Endothelial cell of umbilical vein (primary cell): Measurements from ENCODE around the gene HHIPL2. TPM values are rescaled to one million over a fixed set of nuclear protein-coding genes. Genes with fewer than 3 reads are reported as not detected.

Experiments
- BruUV-seq: library from RNA; stranded (reverse); fragments of 400-500 nt; replicated peaks from 2 replicates; lab custom pipeline; 2021; lab: Mats Ljungman, UMichigan
- CTCF ChIA-PET: fragments of 300-600, 350-600 bp; sonication (Branson Sonifier 250); formaldehyde crosslinking; loops from one replicate; lab custom pipeline; 2021; ENCODE audit warnings: antibody characterized with exemption, inconsistent platforms; lab: Charles Lee
- POLR2A ChIA-PET: fragments of 300-600, 350-600 bp; sonication (Branson Sonifier 250); formaldehyde crosslinking; loops from one replicate; lab custom pipeline; 2021; ENCODE audit warnings: antibody characterized with exemption, inconsistent platforms; lab: Charles Lee
- DNase-seq: peaks from one replicate; pipeline ENCODE4 v3.0.0-alpha.2; 2011; ENCODE audit warnings: low read depth, low spot score
- FAIRE-seq: peaks from 2 replicates; lab custom pipeline; 2011; peaks lifted over from hg19 to GRCh38; lab: Jason Lieb, UNC
- H2AFZ ChIP-seq: 2 replicates; pipeline ENCODE4 v1.6.0; 2012; ENCODE audit warnings: low read depth, low read length, control low read depth, inconsistent platforms
- H3K27ac ChIP-seq: 2 replicates; pipeline ENCODE4 v1.5.1; 2011; ENCODE audit warnings: low read depth, mild to moderate bottlenecking, control low read depth, low read length, moderate library complexity; ENCODE audit not compliant: insufficient read depth
- H3K27me3 ChIP-seq, 2 experiments: 2 replicates each; pipeline versions ENCODE4 v1.6.0 to v1.6.1; 2011; ENCODE audit warnings: low read length in 2 of 2, mixed read lengths in 1 of 2; ENCODE audit not compliant: control insufficient read depth in 2 of 2, insufficient read depth in 2 of 2
- H3K36me3 ChIP-seq, 2 experiments: 2 replicates in 1 of 2; 3 replicates in 1 of 2; pipeline ENCODE4 v1.5.1; 2011; ENCODE audit warnings: low read length in 2 of 2, mild to moderate bottlenecking in 1 of 2, moderate library complexity in 1 of 2; ENCODE audit not compliant: control insufficient read depth in 2 of 2, insufficient read depth in 2 of 2; ENCODE audit errors: extremely low read depth in 1 of 2
- H3K4me1 ChIP-seq: 3 replicates; pipeline ENCODE4 v1.5.1; 2011; ENCODE audit warnings: mild to moderate bottlenecking, low read length; ENCODE audit not compliant: control insufficient read depth, insufficient read depth; ENCODE audit errors: extremely low read depth
- H3K4me2 ChIP-seq: 2 replicates; pipeline ENCODE4 v1.6.1; 2011; ENCODE audit warnings: low read length, control low read depth, mixed read lengths; ENCODE audit not compliant: insufficient read depth
- H3K4me3 ChIP-seq, 3 experiments: fragments of 200-600 bp in 1 of 3; sonication (generic), shearing (Covaris generic) in 1 of 3; replicated peaks in 1 of 3; 2 replicates each; pipeline ENCODE4 v1.5.1; 2011 to 2016; ENCODE audit warnings: control low read depth in 3 of 3, low read length in 3 of 3, mild to moderate bottlenecking in 2 of 3, inconsistent platforms in 1 of 3, low read depth in 1 of 3, moderate library complexity in 1 of 3; ENCODE audit not compliant: insufficient read depth in 1 of 3
- H3K79me2 ChIP-seq: 2 replicates; pipeline ENCODE4 v1.6.0; 2012; ENCODE audit warnings: low read length, inconsistent platforms; ENCODE audit not compliant: control insufficient read depth, insufficient read depth
- H3K9ac ChIP-seq: replicated peaks from 2 replicates; pipeline ENCODE3; 2011; ENCODE audit warnings: low read length, control low read depth; ENCODE audit not compliant: insufficient read depth; ENCODE audit errors: extremely low read depth
- H3K9me1 ChIP-seq: replicated peaks from 3 replicates; pipeline ENCODE4 v1.6.0; 2011; ENCODE audit warnings: mild to moderate bottlenecking, low read length; ENCODE audit not compliant: control insufficient read depth, insufficient read depth; ENCODE audit errors: extremely low read depth
- H3K9me3 ChIP-seq: replicated peaks from 2 replicates; pipeline ENCODE4 v1.5.1; 2012; ENCODE audit warnings: low read length, inconsistent platforms; ENCODE audit not compliant: control insufficient read depth, insufficient read depth
- H4K20me1 ChIP-seq: replicated peaks from 2 replicates; pipeline ENCODE3; 2011; ENCODE audit warnings: mild to moderate bottlenecking, low read length; ENCODE audit not compliant: control insufficient read depth, insufficient read depth; ENCODE audit errors: extremely low read depth
- CTCF ChIP-seq, 2 donors: IDR thresholded peaks; 1 replicate in 1 of 2; 2 replicates in 1 of 2; pipeline ENCODE4 v1.5.1; 2011; ENCODE audit warnings: low read length in 2 of 2, mild to moderate bottlenecking in 2 of 2, moderate library complexity in 2 of 2, control low read depth in 1 of 2, inconsistent platforms in 1 of 2, low read depth in 1 of 2; ENCODE audit not compliant: insufficient read depth in 1 of 2; ENCODE audit errors: extremely low read depth in 1 of 2
- EZH2 ChIP-seq: IDR thresholded peaks from 2 replicates; pipeline ENCODE4 v1.6.1; 2012; ENCODE audit warnings: borderline replicate concordance, low read depth, mild to moderate bottlenecking, moderate library complexity, low read length, inconsistent platforms; ENCODE audit not compliant: severe bottlenecking
- FOS ChIP-seq: IDR thresholded peaks from 2 replicates; pipeline ENCODE4 v1.6.1; 2011; ENCODE audit warnings: mild to moderate bottlenecking, low read length, moderate library complexity, borderline replicate concordance; ENCODE audit not compliant: insufficient read depth
- GATA2 ChIP-seq: IDR thresholded peaks from 2 replicates; pipeline ENCODE4 v1.7.0; 2011; ENCODE audit warnings: low read depth, mild to moderate bottlenecking, moderate library complexity, mixed read lengths, low read length; ENCODE audit not compliant: insufficient read length, insufficient read depth
- JUN ChIP-seq: IDR thresholded peaks from 2 replicates; pipeline ENCODE4 v1.6.1; 2011; ENCODE audit warnings: borderline replicate concordance, low read depth; ENCODE audit not compliant: insufficient read length, insufficient read depth
- MYC ChIP-seq: IDR thresholded peaks from one replicate; pipeline ENCODE4 v1.6.1; 2011; ENCODE audit warnings: mild to moderate bottlenecking, low read depth, low read length
- POLR2A ChIP-seq: IDR thresholded peaks from 2 replicates; pipeline ENCODE4 v1.6.1; 2012; ENCODE audit warnings: low read depth, mild to moderate bottlenecking, control low read depth, low read length
- POLR2AphosphoS5 ChIP-seq: IDR thresholded peaks from 2 replicates; pipeline ENCODE4 v1.6.1; 2012; ENCODE audit warnings: low read depth, mild to moderate bottlenecking, control low read depth, low read length, moderate library complexity; ENCODE audit not compliant: insufficient read depth
- dilution Hi-C: fragments of 300-500 bp; cut with MboI; formaldehyde crosslinking; loops from one replicate; pipeline ENCODE4 v1.15.0; 2019; ENCODE audit warnings: low sequenced_read_pairs; ENCODE audit not compliant: extremely low pct_ligation_motif_present
- intact Hi-C: fragments of 100-400 bp; cut with micrococcal nuclease; formaldehyde crosslinking; loops from one replicate; pipeline ENCODE4 v1.10.0; 2022
- polyA plus RNA-seq, 4 experiments: library from polyadenylated mRNA; depleted of rRNA in 3 of 4; stranded (reverse) in 3 of 4; unstranded in 1 of 4; fragments of >200 nt; gene quantifications; 2 replicates each; pipeline versions ENCODE4 v1.2.1 to v1.2.3, GENCODE V29; 2011 to 2012; ENCODE audit warnings: missing spikeins in 1 of 4
- total RNA-seq: library from RNA; stranded (reverse); gene quantifications from 2 replicates; pipeline ENCODE4 v1.2.3, GENCODE V29; 2021
- TF ChIP-seq, protein P1 (sequence below): IDR thresholded peaks from 2 replicates; pipeline ENCODE4 v1.6.1; 2011; ENCODE audit not compliant: insufficient read depth, insufficient read length

Gene HHIPL2
- total and polyA plus RNA-seq, 2 donors (not counting 3 experiments of a cell fraction or from before 2014, with no cell fraction given): 0.03 TPM; not detected in 1

- dilution Hi-C loops (no loop called here), intact Hi-C loops (no loop called here)
- no peak overlapping the region for H2AFZ ChIP-seq
- DNase-seq: no peak
- H4K20me1 ChIP-seq: no peaks in the 10 kb centered on the region
- H3K36me3 ChIP-seq: no peaks in the 10 kb centered on the region
- POLR2A ChIA-PET: no interaction called here
- no peak overlapping the region for H3K4me2 ChIP-seq
- no peak overlapping the region for H3K4me3 ChIP-seq
- no peak overlapping the region for H3K9ac ChIP-seq
- H3K27ac ChIP-seq: no peak overlapping the region
- CTCF ChIA-PET: interaction anchor here (1.5 kb wide), 1 partner anchor 24 kb away, joined by 4 read pairs; no protein-coding TSS in a partner anchor
- no peaks in the 10 kb centered on the region for H3K27me3 ChIP-seq
- no peaks in the 10 kb centered on the region for H3K4me1 ChIP-seq
- TF ChIP-seq POLR2AphosphoS5 (no peak), GATA2 (no peak)
- no peak for FAIRE-seq
- no peaks in the 10 kb centered on the region for H3K9me3 ChIP-seq
- BruUV-seq: no TSS peak
- no peaks in the 10 kb centered on the region for H3K9me1 ChIP-seq
- no peaks in the 10 kb centered on the region for H3K79me2 ChIP-seq
Observed at GRCh38 chr1:222557574-222557973, 9.7 kb upstream of the HHIPL2 start.

- H3K79me2 ChIP-seq: no peaks in the 10 kb centered on the region
- POLR2A ChIA-PET: no interaction called here
- dilution Hi-C loops (no loop called here), intact Hi-C loops (no loop called here)
- no peak overlapping the region for H3K4me3 ChIP-seq
- no peak overlapping the region for H3K4me2 ChIP-seq
- CTCF ChIA-PET: interaction anchor here (1.5 kb wide), 1 partner anchor 25 kb away, joined by 4 read pairs; no protein-coding TSS in a partner anchor
- H3K9me3 ChIP-seq: no peaks in the 10 kb centered on the region
- no peaks in the 10 kb centered on the region for H3K27me3 ChIP-seq
- no peak overlapping the region for H3K9ac ChIP-seq
- no peak overlapping the region for H2AFZ ChIP-seq
- no peaks in the 10 kb centered on the region for H3K36me3 ChIP-seq
- H3K9me1 ChIP-seq: no peaks in the 10 kb centered on the region
- no peaks in the 10 kb centered on the region for H4K20me1 ChIP-seq
- BruUV-seq: no TSS peak
- FAIRE-seq: no peak
- H3K4me1 ChIP-seq: no peaks in the 10 kb centered on the region
- DNase-seq: peak; percentile 16
- TF ChIP-seq CTCF (IDR thresholded peaks at IDR 0.05; ENCODE audit: extremely low read depth in 1 of 2, insufficient read depth in 1 of 2, low read depth in 1 of 2, low read length in 2 of 2) (no peak), GATA2 (no peak), FOS (no peak), JUN (no peak), POLR2AphosphoS5 (no peak), POLR2A (no peak), EZH2 (no peak), MYC (no peak)
- TF ChIP-seq, protein P1, sequence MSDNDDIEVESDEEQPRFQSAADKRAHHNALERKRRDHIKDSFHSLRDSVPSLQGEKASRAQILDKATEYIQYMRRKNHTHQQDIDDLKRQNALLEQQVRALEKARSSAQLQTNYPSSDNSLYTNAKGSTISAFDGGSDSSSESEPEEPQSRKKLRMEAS: no peak
- H3K27ac ChIP-seq: no peak overlapping the region
Observed at GRCh38 chr1:222557148-222557547, 9.2 kb upstream of the HHIPL2 start.
